DOHH2 (cell line): ENCODE data around the gene TFDP1.

Experiments
- CTCF ChIP-seq: fragments of 200-600 bp; sonication (generic); IDR thresholded peaks from one replicate; pipeline ENCODE4 v1.5.1; 2014; ENCODE audit warnings: antibody characterized with exemption, mild to moderate bottlenecking, low read depth, low read length; ENCODE audit not compliant: poor library complexity, severe bottlenecking
- EZH2phosphoT487 ChIP-seq: fragments of 200-600 bp; sonication (generic); IDR thresholded peaks from 2 replicates; pipeline ENCODE4 v1.6.1; 2017; ENCODE audit warnings: borderline replicate concordance, mild to moderate bottlenecking, antibody characterized with exemption, low read length, moderate library complexity, mixed read lengths

GRCh38 chr13:113602291-113602988 lies 17.9 kb downstream of the TFDP1 start:
- TF ChIP-seq CTCF, result no peak
- no peak for TF ChIP-seq EZH2phosphoT487
